ENCODE data around the gene PRPH2.

DNA sequence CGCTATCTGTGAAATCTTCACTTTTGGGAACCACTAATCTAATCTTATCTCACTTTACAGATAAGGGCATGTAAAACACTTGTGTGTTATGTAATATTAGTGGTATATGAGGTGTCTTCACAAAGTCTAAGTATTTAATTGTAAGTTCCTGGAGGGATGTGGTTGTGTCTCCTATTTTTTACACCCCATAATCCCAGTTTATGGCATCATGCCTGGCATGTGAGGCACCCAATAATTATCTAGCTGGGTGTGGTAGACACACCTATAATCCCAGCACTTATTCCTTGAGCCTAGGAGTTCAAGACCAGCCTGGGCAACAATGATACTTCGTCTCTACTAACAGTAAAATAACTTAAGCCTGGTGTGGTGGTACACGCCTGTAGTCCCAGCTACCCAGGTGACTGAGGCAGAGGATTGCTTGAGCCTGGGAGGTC, 40.0 kb upstream of the PRPH2 start:
- no peak for TF ChIP-seq POLR2A (IDR thresholded peaks at IDR 0.05)
- TF ChIP-seq, protein P1, sequence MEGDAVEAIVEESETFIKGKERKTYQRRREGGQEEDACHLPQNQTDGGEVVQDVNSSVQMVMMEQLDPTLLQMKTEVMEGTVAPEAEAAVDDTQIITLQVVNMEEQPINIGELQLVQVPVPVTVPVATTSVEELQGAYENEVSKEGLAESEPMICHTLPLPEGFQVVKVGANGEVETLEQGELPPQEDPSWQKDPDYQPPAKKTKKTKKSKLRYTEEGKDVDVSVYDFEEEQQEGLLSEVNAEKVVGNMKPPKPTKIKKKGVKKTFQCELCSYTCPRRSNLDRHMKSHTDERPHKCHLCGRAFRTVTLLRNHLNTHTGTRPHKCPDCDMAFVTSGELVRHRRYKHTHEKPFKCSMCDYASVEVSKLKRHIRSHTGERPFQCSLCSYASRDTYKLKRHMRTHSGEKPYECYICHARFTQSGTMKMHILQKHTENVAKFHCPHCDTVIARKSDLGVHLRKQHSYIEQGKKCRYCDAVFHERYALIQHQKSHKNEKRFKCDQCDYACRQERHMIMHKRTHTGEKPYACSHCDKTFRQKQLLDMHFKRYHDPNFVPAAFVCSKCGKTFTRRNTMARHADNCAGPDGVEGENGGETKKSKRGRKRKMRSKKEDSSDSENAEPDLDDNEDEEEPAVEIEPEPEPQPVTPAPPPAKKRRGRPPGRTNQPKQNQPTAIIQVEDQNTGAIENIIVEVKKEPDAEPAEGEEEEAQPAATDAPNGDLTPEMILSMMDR (IDR thresholded peaks at IDR 0.05) = no peak

Data from lower leg skin (tissue), 3 donors.